GM12872 (cell line): ENCODE measurements around the gene PTPN20.
A peak's percentile ranks its signal among the peaks of the same experiment; 100 is the strongest.

Experiments used
- CTCF ChIP-seq: IDR thresholded peaks from 3 replicates; pipeline ENCODE4 v1.5.1; 2011; ENCODE audit warnings: low read depth, mild to moderate bottlenecking, low read length, moderate library complexity; ENCODE audit not compliant: insufficient read depth

PTPN20 gene

GRCh38 chr10:47024046-47024322 is 112.8 kb downstream of the PTPN20 start:
- no peak for TF ChIP-seq CTCF

GRCh38 chr10:47024399-47025252 is 113.4 kb downstream of the PTPN20 start:
- peak; percentile 98 for TF ChIP-seq CTCF

- TF ChIP-seq CTCF: no peak
Observed at GRCh38 chr10:47025253-47025539, 114.0 kb downstream of the PTPN20 start.

- no peak for TF ChIP-seq CTCF
Observed at GRCh38 chr10:47025540-47026300, 114.5 kb downstream of the PTPN20 start.

- no peak for TF ChIP-seq CTCF
Observed at GRCh38 chr10:47026301-47027107, 115.3 kb downstream of the PTPN20 start.

- no peak for TF ChIP-seq CTCF
Observed at GRCh38 chr10:47027108-47027783, 116.0 kb downstream of the PTPN20 start.

- no peak for TF ChIP-seq CTCF
Observed at GRCh38 chr10:47027784-47028260, 116.6 kb downstream of the PTPN20 start.
